ENCODE data around the gene TNFSF13. TPM values are rescaled to one million over a fixed set of nuclear protein-coding genes. Genes with fewer than 3 reads are reported as not detected.

TNFSF13 gene
- total RNA-seq, 4 donors from 2014 or later: 9.6 to 26.6 (median 15.5) TPM

GRCh38 chr17:7579834-7580603 lies 21.5 kb downstream of the TNFSF13 start:
- DNase-seq (ENCODE audit: low spot score in 2 of 2): no peak
- WGBS: 60% methylated on average over 8 of the region's 12 CpGs
- TF ChIP-seq CTCF (IDR thresholded peaks at IDR 0.05): no peak
- TF ChIP-seq POLR2A (IDR thresholded peaks at IDR 0.05): peak in 1 of 2 donors; percentile 4
- Histone ChIP-seq H3K36me3 (peaks cover 39% of the 10 kb centered on the region), H3K27ac (peak overlapping the region; percentile 90), H3K9me3 (no peaks in the 10 kb centered on the region), H3K4me3 (peak overlapping the region; percentile 60), H3K27me3 (no peaks in the 10 kb centered on the region), H3K4me1 (peaks cover 88% of the 10 kb centered on the region)

GRCh38 chr17:7580604-7581575 lies 22.3 kb downstream of the TNFSF13 start:
- Histone ChIP-seq H3K4me3 (peak overlapping the region; percentile 60), H3K4me1 (peaks cover 87% of the 10 kb centered on the region), H3K9me3 (no peaks in the 10 kb centered on the region), H3K27me3 (no peaks in the 10 kb centered on the region), H3K36me3 (peaks cover 30% of the 10 kb centered on the region), H3K27ac (peak overlapping the region; percentile 90)
- 76% methylated on average over 23 of the region's 23 CpGs for whole genome bisulfite sequencing
- no peak for DNase-seq (ENCODE audit: low spot score in 2 of 2)
- TF ChIP-seq POLR2A (IDR thresholded peaks at IDR 0.05) (no peak), POLR2AphosphoS5 (IDR thresholded peaks at IDR 0.05) (no peak), EP300 (IDR thresholded peaks at IDR 0.05) (no peak), CTCF (IDR thresholded peaks at IDR 0.05) (no peak)

- Histone ChIP-seq H3K4me3 (peak overlapping the region; percentile 60), H3K9me3 (no peaks in the 10 kb centered on the region), H3K27ac (peak overlapping the region; percentile 96), H3K27me3 (no peaks in the 10 kb centered on the region), H3K4me1 (peaks cover 83% of the 10 kb centered on the region), H3K36me3 (peaks cover 19% of the 10 kb centered on the region)
- no peak for DNase-seq (ENCODE audit: low spot score in 2 of 2)
- TF ChIP-seq POLR2AphosphoS5 (IDR thresholded peaks at IDR 0.05) (no peak), EP300 (IDR thresholded peaks at IDR 0.05) (no peak), POLR2A (IDR thresholded peaks at IDR 0.05) (no peak), CTCF (IDR thresholded peaks at IDR 0.05) (no peak)
- 73% methylated on average over 5 of the region's 36 CpGs for WGBS
Measured at GRCh38 chr17:7582396-7583252, 24.1 kb downstream of the TNFSF13 start.

- WGBS: 9% methylated on average over 60 of the region's 69 CpGs
- peak within 1 kb of the TSS; percentile 96 for H3K27ac ChIP-seq
- peaks cover 84% of the 10 kb centered on the region for H3K4me1 ChIP-seq
- TF ChIP-seq EP300 (IDR thresholded peaks at IDR 0.05) (no peak), CTCF (IDR thresholded peaks at IDR 0.05) (no peak), POLR2A (IDR thresholded peaks at IDR 0.05) (peak in 1 of 2 donors; percentile 68), POLR2AphosphoS5 (IDR thresholded peaks at IDR 0.05) (peak; percentile 43 to 98 (median 54))
- peak; percentile 98 for DNase-seq (ENCODE audit: low spot score in 2 of 2)
- peaks cover 11% of the 10 kb centered on the region for H3K36me3 ChIP-seq
- no peaks in the 10 kb centered on the region for H3K27me3 ChIP-seq
- peak within 1 kb of the TSS; percentile 60 for H3K4me3 ChIP-seq
- no peaks in the 10 kb centered on the region for H3K9me3 ChIP-seq
Measured at GRCh38 chr17:7583253-7584109, 24.9 kb downstream of the TNFSF13 start, which contains the start of gene MPDU1. Gene MPDU1 (plus strand): TSS chr17:7583852. CDS start chr17:7583863, 11 bp downstream.

All from suprapubic skin (tissue), 4 donors.